Spinal cord (tissue), 10 donors: ENCODE measurements around the gene PDE8A. TPM values are rescaled to one million over a fixed set of nuclear protein-coding genes. Genes with fewer than 3 reads are reported as not detected.
"Not testable (repeated sequence)": the region's sequence is repeated elsewhere in the genome, so short reads cannot be mapped to it uniquely, and the experiment has no call there.

Source experiments
- DNase-seq, 6 donors: peaks; one replicate each; pipeline versions ENCODE4 v3.0.0 to v3.0.0-alpha.2; 2013 to 2015; ENCODE audit warnings: low spot score in 6 of 6, low read depth in 4 of 6
- H3K27ac ChIP-seq: one replicate; pipeline ENCODE4 v1.5.1; 2013; ENCODE audit warnings: low read depth, low read length, control low read depth
- H3K27me3 ChIP-seq: one replicate; pipeline ENCODE4 v1.6.1; 2013; ENCODE audit warnings: low read length; ENCODE audit not compliant: control insufficient read depth, insufficient read depth
- H3K36me3 ChIP-seq: one replicate; pipeline ENCODE4 v1.6.1; 2013; ENCODE audit warnings: low read length; ENCODE audit not compliant: control insufficient read depth, insufficient read depth
- H3K4me1 ChIP-seq: one replicate; pipeline ENCODE4 v1.6.1; 2013; ENCODE audit warnings: low read length; ENCODE audit not compliant: control insufficient read depth, insufficient read depth
- H3K4me3 ChIP-seq: one replicate; pipeline ENCODE4 v1.5.1; 2013; ENCODE audit warnings: low read depth, low read length, control low read depth
- H3K9me3 ChIP-seq: one replicate; pipeline ENCODE4 v1.6.1; 2013; ENCODE audit warnings: low read length; ENCODE audit not compliant: control insufficient read depth, insufficient read depth
- whole genome bisulfite sequencing: methylation state at CpG from one replicate; pipeline ENCODE4 v1.1.5; 2013; ENCODE audit warnings: missing lambda C conversion rate; ENCODE audit not compliant: insufficient coverage; 5-methylcytosine and 5-hydroxymethylcytosine counted together
- polyA plus RNA-seq, 2 donors: library from polyadenylated mRNA; unstranded; fragments of 120-200 nt; gene quantifications; one replicate each; pipeline ENCODE4 v1.2.1, GENCODE V29; 2013; ENCODE audit not compliant: insufficient read length in 2 of 2
- total RNA-seq, 2 donors: library from RNA; depleted of rRNA in 1 of 2; stranded (reverse); fragments of 120-200 nt in 1 of 2; fragments of >200 nt in 1 of 2; gene quantifications; one replicate each; pipeline versions ENCODE4 v1.2.3 to v1.2.4, GENCODE V29; 2013 to 2014
- donor health status: healthy.

The PDE8A gene
- total and polyA plus RNA-seq, 4 donors: 19.9 to 72.9 (median 40.0) TPM

DNA sequence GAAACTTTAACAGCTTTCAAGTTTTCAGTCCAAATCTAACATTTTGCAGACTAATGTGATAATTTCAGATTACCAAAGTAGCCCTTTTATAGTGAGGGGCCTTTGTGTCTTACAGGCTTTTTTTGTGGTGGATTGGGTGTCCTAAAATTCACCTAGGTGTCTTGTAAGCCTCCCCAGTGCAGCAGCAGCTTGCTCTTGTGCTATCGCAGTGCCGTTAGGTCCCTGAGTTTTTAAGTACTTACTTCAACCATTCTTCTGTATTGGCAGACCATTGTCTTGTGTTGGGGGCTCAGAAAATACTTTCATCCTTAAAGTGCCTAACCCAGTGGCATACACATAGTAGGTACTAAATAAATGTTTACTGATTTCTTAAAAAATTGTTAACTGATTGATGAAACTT, 2.1 kb downstream of the PDE8A start:
- DNase-seq: no peak
- Histone ChIP-seq H3K36me3 (no peaks in the 10 kb centered on the region), H3K4me3 (peak overlapping the region; percentile 14), H3K27me3 (peaks cover 7% of the 10 kb centered on the region), H3K4me1 (peaks cover 20% of the 10 kb centered on the region), H3K9me3 (no peaks in the 10 kb centered on the region), H3K27ac (no peak overlapping the region)
- no CpG with 5 or more reads among the region's 2 CpGs for WGBS

DNA sequence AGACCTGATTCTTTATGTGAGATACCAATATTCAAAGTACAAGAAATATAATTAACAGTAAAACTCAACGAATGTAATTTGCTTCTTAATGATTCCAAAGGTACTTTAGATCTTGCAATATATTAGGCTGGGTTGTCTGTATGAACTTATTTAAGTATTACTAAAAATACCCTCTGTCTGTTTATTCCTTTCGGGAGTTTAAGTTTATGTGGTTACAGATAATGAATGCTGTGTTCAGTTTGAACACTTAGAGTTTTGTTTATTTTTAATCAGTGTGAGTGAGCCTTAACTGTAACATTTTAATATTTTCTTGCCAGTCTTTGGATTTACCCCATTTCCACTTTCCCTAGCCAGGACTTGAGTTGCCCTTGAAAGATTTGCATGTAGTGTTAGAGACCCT, 3.5 kb downstream of the PDE8A start:
- Histone ChIP-seq H3K4me1 (peaks cover 13% of the 10 kb centered on the region), H3K27ac (no peak overlapping the region), H3K4me3 (no peak overlapping the region), H3K36me3 (no peaks in the 10 kb centered on the region), H3K27me3 (peaks cover 7% of the 10 kb centered on the region), H3K9me3 (no peaks in the 10 kb centered on the region)
- WGBS: no CpG with 5 or more reads among the region's 2 CpGs
- DNase-seq: no peak

DNA sequence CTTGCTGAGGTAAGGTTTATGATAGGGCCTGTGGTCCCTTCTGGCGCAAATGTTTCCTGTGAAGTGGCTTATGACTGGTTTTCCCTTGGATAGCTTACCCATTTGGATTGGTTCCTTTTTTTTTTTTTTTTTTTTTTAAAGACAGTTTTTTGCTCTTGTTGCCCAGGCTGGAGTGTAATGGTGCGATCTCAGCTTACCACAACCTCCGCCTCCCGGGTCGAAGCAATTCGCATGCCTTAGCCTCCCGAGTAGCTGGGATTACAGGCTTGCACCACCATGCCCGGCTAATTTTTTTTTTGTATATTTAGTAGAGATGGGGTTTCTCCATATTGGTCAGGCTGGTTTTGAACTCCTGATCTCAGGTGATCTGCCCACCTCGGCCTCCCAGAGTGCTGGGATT, 5.7 kb downstream of the PDE8A start:
- not testable (repeated sequence) for DNase-seq, H3K4me3 ChIP-seq, H3K36me3 ChIP-seq, H3K27me3 ChIP-seq, H3K9me3 ChIP-seq, H3K27ac ChIP-seq, H3K4me1 ChIP-seq
- 98% methylated on average over 8 of the region's 9 CpGs for WGBS

DNA sequence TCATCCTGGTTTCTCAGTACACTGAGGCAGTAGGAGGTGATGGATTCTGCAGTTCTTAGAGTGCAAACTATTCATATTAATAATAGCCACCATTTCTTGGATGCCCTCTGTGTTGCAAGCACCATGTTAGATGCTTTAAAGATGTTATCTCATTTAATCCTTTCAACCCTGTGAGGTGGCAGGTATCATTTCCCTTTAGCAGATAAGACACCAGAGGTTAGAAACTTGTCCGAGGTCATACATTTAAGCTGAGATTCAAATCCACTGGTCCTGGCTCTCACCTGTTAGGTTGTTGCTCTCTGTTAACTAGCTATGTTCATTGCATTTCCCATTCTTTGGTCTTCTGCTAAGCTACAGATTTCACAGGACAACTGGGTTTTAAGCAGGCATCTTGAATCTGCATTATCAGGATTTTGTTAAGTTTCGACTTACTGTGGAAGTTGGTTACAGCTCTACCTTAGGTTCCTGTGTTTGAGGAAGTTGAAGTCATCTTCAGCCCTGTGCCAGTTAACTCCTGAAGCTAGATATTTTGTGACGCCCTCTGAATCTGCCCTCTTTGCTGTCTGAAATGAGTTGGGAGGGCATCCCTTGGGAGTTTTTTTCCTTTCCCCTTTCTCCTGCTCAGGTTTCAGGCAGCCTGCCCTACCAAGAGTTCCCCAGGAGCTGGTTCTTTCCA, 6.4 kb downstream of the PDE8A start:
- H3K27me3 ChIP-seq: peaks cover 3% of the 10 kb centered on the region
- H3K4me1 ChIP-seq: no peaks in the 10 kb centered on the region
- no peaks in the 10 kb centered on the region for H3K9me3 ChIP-seq
- WGBS: 86% methylated on average over 2 of the region's 3 CpGs
- DNase-seq: no peak
- H3K36me3 ChIP-seq: no peaks in the 10 kb centered on the region
- H3K4me3 ChIP-seq: no peak overlapping the region
- H3K27ac ChIP-seq: no peak overlapping the region

DNA sequence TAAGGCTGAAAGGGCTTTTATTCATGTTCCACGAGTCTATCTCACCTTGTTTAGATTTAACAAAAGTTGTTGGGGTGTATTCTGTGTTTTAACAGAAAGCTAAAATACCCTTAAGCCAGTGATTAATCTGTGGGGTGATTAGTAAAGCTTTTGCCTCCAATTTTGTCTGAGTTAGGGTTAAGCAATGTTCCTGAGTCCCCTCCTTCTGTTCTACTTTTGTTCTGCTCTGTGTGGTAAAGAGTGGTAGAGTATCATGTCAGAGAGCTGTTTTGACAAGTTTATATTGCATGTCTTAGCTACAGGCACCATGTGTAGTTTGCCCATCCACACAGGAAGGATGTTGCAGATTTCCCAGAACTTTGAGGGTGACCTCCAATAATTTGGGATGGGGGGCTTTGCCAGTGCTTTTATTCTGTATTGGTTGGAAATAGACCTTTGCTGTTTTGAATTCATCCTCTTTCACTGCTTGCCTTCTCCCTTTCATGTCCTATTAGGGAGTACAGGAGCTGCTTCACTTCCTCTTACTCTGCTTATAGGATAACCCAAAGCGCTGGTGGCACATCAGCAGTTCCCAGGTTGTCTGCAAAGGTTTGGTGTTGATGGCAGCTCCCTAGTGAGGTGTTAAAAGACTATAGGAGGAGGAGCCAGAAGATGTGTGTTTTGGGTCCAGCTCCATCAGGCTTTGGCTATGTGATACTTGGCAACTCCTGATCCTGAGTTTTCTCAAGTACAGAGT, 7.4 kb downstream of the PDE8A start:
- WGBS: 100% methylated on average over 1 of the region's 2 CpGs
- Histone ChIP-seq H3K9me3 (no peaks in the 10 kb centered on the region), H3K36me3 (no peaks in the 10 kb centered on the region), H3K4me3 (no peak overlapping the region), H3K27ac (no peak overlapping the region), H3K4me1 (no peaks in the 10 kb centered on the region), H3K27me3 (no peaks in the 10 kb centered on the region)
- DNase-seq: no peak

DNA sequence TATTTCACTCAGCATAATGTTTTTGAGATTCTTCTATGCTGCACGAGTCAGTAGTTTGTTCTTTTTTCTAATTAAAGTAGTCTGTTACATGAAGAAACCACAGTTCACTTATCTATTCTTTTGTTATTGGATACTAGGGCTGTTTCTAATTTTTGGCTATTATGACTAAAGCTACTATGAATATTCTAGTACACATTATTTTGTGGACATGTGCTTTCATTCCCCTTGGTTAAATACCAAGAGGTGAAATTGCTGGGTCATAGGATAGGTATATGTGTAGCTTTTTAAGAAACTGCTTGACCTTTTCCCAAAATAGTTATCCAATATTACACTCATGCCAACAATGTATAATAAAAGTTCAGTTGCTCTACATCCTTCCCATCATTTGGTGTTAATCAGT, 8.9 kb downstream of the PDE8A start:
- WGBS: no CpG with 5 or more reads among the region's 1 CpG
- H3K27ac ChIP-seq: no peak overlapping the region
- no peaks in the 10 kb centered on the region for H3K4me1 ChIP-seq
- H3K36me3 ChIP-seq: no peaks in the 10 kb centered on the region
- H3K9me3 ChIP-seq: no peaks in the 10 kb centered on the region
- H3K4me3 ChIP-seq: no peak overlapping the region
- H3K27me3 ChIP-seq: no peaks in the 10 kb centered on the region
- no peak for DNase-seq

DNA sequence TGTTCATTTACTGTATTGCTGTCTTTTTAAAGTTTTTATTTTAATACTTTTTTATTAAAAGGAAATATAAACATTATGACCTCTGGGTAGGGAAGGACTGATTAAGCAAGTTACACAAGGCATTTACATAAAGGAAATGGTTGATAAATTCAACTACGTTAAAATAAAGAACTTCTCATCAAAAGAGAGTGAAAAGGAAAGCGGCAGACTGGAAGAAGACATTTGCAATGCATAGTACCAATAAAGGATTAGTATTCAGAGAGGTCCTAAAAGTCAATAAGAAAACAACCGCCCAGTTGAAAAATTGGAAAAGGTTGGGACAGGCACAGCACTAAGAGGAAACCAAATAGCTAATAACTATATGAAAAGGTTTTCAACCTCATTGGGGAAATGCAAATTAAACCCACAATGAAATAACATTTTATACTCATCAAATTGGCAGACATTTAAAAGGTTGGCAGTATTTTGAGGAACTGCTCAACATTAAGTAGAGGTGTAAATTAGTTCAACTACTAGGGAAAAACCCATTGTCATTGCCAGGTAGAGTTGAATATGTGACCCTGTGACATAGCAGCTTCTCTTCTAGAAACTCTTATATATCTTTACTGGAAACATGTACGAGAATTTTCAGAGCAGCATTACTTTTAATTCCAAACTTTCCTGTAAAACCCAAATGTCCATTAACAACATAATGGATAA, 9.5 kb downstream of the PDE8A start:
- Histone ChIP-seq H3K4me3 (no peak overlapping the region), H3K27me3 (no peaks in the 10 kb centered on the region), H3K27ac (no peak overlapping the region), H3K9me3 (no peaks in the 10 kb centered on the region), H3K36me3 (no peaks in the 10 kb centered on the region), H3K4me1 (no peaks in the 10 kb centered on the region)
- WGBS: no CpG with 5 or more reads among the region's 4 CpGs
- no peak for DNase-seq

DNA sequence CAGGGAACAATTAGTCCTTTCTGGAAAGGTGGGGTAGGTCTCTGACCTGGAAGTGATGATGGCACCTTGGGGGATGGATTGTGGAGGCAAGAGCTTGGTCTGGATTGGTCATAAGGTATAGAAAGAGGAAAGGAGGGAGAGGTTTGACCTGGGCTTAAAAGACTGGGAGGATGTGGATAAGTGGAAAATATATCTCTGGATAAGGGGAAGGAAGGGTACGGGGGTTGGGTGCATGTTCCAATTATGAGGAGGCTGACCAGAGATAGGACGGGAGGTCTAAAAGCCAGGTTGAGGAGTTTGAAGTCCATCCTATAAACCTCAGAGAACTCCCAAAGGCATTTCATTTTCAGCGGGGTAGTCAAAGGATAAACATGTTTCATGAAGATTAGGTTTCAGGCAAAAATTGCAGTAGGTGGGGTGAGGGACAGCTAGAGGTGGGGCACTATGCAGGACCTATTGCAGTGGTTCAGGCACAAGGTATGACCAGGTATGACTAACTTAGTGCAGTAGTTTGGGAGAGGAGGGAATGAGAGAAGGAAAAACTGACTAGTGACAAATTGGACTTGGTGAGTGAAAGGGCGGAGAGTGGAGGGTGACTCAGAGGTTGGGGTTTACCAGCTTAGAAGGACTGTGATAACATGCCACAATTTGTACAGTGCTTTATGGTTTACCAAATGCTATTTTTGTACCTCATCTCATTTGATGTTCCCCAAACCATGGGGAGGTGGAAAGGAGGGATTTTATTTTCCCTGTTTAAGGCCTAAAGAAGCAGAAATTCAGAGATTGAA, 10.7 kb downstream of the PDE8A start:
- no peak overlapping the region for H3K27ac ChIP-seq
- 100% methylated on average over 1 of the region's 4 CpGs for WGBS

DNA sequence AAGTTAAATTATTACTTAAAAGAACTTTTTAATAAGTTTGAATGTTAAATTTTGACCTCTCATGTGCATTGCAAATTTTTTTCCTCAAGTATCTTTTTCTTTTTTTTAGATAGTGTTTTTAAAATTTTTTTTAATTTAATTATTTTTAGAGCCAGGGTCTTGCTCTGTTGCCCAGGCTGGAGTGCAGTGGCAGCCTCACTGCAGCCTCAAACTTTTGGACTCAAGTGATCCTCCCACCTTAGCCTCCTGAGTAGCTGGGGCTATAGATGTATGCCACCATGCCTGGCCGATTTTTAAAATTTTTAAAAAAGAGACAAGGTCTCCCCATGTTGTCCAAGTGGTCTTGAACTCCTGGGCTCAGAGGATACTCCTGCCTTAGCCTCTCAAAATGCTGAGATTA, 14.4 kb downstream of the PDE8A start:
- Histone ChIP-seq H3K27me3 (no peaks in the 10 kb centered on the region), H3K27ac (no peak overlapping the region), H3K4me3 (no peak overlapping the region), H3K9me3 (no peaks in the 10 kb centered on the region), H3K4me1 (no peaks in the 10 kb centered on the region), H3K36me3 (no peaks in the 10 kb centered on the region)
- DNase-seq: no peak
- 83% methylated on average over 1 of the region's 1 CpG for WGBS

More for the DNA sequence above, 10.7 kb downstream of the PDE8A start:
- Histone ChIP-seq H3K4me1 (no peaks in the 10 kb centered on the region), H3K27me3 (no peaks in the 10 kb centered on the region), H3K36me3 (no peaks in the 10 kb centered on the region), H3K4me3 (no peak overlapping the region), H3K9me3 (no peaks in the 10 kb centered on the region)
- no peak for DNase-seq
